ENCODE measurements around the gene ICOS. TPM values are rescaled to one million over a fixed set of nuclear protein-coding genes. Genes with fewer than 3 reads are reported as not detected.

The ICOS gene
- total and polyA plus RNA-seq, 2 of the 4 experiments (the other 2 are of a cell fraction), result not detected

DNA sequence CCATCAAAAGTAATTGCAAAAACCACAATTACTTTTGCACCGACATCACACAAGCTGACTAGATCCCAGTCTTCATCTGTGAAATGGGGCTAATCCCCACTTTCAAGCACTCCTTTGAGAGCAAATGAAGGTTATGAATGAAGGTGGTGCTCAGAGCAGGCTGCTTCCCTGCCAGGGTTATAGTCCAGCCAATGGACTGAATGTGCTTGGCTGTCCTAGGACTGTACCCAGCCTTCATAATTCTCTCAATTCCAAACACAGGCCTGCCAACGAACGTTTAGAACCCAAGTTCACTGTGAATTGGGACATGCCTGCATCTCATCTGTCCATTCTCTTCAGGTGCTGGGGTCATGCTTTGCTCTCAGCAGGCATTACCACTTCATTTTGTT lies 27.8 kb upstream of the ICOS start:
- ChIA-PET CTCF (interaction anchor here (0.5 to 1.2 kb wide), 3 partner anchors 11 to 154 kb away, joined by 3 to 7 read pairs (median 4); no protein-coding TSS in a partner anchor), POLR2A (ENCODE audit: unreplicated experiment) (interaction anchor here (0.7 kb wide), 1 partner anchor 1093 kb away, joined by 3 read pairs; no protein-coding TSS in a partner anchor)
- intact Hi-C loops (cut with micrococcal nuclease) (loop anchor here (1.0 to 5.0 kb wide), 5 partner anchors 91 to 1334 kb away; no protein-coding TSS in a partner anchor), dilution Hi-C loops (cut with HindIII; ENCODE audit: low sequenced_read_pairs, unreplicated experiment) (no loop called here), in situ Hi-C loops (cut with MboI; ENCODE audit: low sequenced_read_pairs) (loop anchor here (25.0 kb wide), 1 partner anchor 1321 kb away; no protein-coding TSS in a partner anchor)
- H4K8ac ChIP-seq (ENCODE audit: low read depth in 2 of 2, low read length in 2 of 2), result peak overlapping the region in 1 of 2 experiments; percentile 37; a peak in 1 of 4 replicates
- H4K91ac ChIP-seq (ENCODE audit: insufficient read depth, low read depth, low read length), result 0 out of 2 replicates have a peak overlapping the region, but pooled peaks have one; percentile 9
- H3K14ac ChIP-seq (replicated peaks; ENCODE audit: low read depth, low read length), result 0 out of 2 replicates have a peak overlapping the region, but pooled peaks have one; percentile 26
- no peak overlapping the region for H2BK5ac ChIP-seq (ENCODE audit: low read depth, low read length, poor library complexity, severe bottlenecking)
- H3K4me1 ChIP-seq (ENCODE audit: control insufficient read depth, insufficient read depth, low read length), result peaks cover 3% of the 10 kb centered on the region; the same call in 1 of the 2 replicates
- TF ChIP-seq, protein P1, sequence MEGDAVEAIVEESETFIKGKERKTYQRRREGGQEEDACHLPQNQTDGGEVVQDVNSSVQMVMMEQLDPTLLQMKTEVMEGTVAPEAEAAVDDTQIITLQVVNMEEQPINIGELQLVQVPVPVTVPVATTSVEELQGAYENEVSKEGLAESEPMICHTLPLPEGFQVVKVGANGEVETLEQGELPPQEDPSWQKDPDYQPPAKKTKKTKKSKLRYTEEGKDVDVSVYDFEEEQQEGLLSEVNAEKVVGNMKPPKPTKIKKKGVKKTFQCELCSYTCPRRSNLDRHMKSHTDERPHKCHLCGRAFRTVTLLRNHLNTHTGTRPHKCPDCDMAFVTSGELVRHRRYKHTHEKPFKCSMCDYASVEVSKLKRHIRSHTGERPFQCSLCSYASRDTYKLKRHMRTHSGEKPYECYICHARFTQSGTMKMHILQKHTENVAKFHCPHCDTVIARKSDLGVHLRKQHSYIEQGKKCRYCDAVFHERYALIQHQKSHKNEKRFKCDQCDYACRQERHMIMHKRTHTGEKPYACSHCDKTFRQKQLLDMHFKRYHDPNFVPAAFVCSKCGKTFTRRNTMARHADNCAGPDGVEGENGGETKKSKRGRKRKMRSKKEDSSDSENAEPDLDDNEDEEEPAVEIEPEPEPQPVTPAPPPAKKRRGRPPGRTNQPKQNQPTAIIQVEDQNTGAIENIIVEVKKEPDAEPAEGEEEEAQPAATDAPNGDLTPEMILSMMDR (conservative IDR thresholded peaks at IDR 0.05; ENCODE audit: low read depth, low read length), result no peak
- no peak for TF ChIP-seq RAD21 (IDR thresholded peaks at IDR 0.05; ENCODE audit: low read length)
- no peak for TF ChIP-seq RFX5 (IDR thresholded peaks at IDR 0.05; ENCODE audit: low read depth, low read length)
- TF ChIP-seq MAFK (IDR thresholded peaks at IDR 0.05; ENCODE audit: low read depth, low read length), result no peak
- no peak for TF ChIP-seq SMC3 (IDR thresholded peaks at IDR 0.05; ENCODE audit: low read depth, low read length)
- no peak overlapping the region for H3K4me3 ChIP-seq (ENCODE audit: insufficient read depth, low read depth, low read length)
- peak overlapping the region; percentile 75 for H2AFZ ChIP-seq (replicated peaks; ENCODE audit: low read length, poor library complexity)
- peak overlapping the region; percentile 15; the same call in 1 of the 2 replicates for H3K9ac ChIP-seq (ENCODE audit: low read depth, low read length)
- H3K27me3 ChIP-seq (ENCODE audit: control insufficient read depth, insufficient read depth, low read length), result no peaks in the 10 kb centered on the region; the same call in 1 of the 2 replicates
- no CpG with 5 or more reads among the region's 3 CpGs for WGBS, 2 experiments (ENCODE audit: extremely low coverage in 2 of 2, insufficient read length in 1 of 2)
- H4K20me1 ChIP-seq (ENCODE audit: insufficient read depth, low read length), result no peaks in the 10 kb centered on the region
- 0 out of 2 replicates have a peak overlapping the region, but pooled peaks have one; percentile 10 for H2BK120ac ChIP-seq (ENCODE audit: low read depth, low read length)
- H4K5ac ChIP-seq (ENCODE audit: low read depth, low read length), result no peak overlapping the region
- no peak overlapping the region for H2BK20ac ChIP-seq (ENCODE audit: low read depth, low read length)
- no peak overlapping the region for H3K4ac ChIP-seq (ENCODE audit: low read depth, low read length)
- H3K27ac ChIP-seq (ENCODE audit: insufficient read depth, low read length), result peak overlapping the region; percentile 55; the same call in 1 of the 2 replicates
- DNase-seq, result no peak
- H3K9me3 ChIP-seq (ENCODE audit: control insufficient read depth, insufficient read depth, low read length), result no peaks in the 10 kb centered on the region
- no peak overlapping the region for H2BK15ac ChIP-seq (ENCODE audit: low read depth, low read length)
- H3K56ac ChIP-seq (ENCODE audit: extremely low read depth, insufficient read depth, low read length), result no peak overlapping the region
- no peaks in the 10 kb centered on the region for H3K36me3 ChIP-seq (ENCODE audit: control insufficient read depth, insufficient read depth, low read length)
- H3K18ac ChIP-seq (ENCODE audit: low read depth, low read length), result no peak overlapping the region
- no peaks in the 10 kb centered on the region for H3K79me1 ChIP-seq (ENCODE audit: low read depth in 1 of 2, low read length in 2 of 2)
- H3K9me1 ChIP-seq (ENCODE audit: insufficient read depth, low read length), result no peaks in the 10 kb centered on the region
- H2AK9ac ChIP-seq (replicated peaks; ENCODE audit: low read depth, low read length, poor library complexity), result no peak overlapping the region
- H3K4me2 ChIP-seq (ENCODE audit: low read depth, low read length), result peak overlapping the region; percentile 64
- peak; percentile 4; the same call in 1 of the 2 replicates for ATAC-seq (ENCODE audit: low read depth)
- BruUV-seq (replicated peaks), result no TSS peak
- no peak overlapping the region for H3K23ac ChIP-seq (ENCODE audit: low read depth, low read length)
- no peak overlapping the region for H2AK5ac ChIP-seq (ENCODE audit: low read depth, low read length)

Data from IMR-90 (cell line).